Keratinocyte (primary cell): ENCODE measurements around the gene CCDC87. TPM values are rescaled to one million over a fixed set of nuclear protein-coding genes. Genes with fewer than 3 reads are reported as not detected.

Experiments
- DNase-seq: peaks from one replicate; pipeline ENCODE4 v3.0.0-alpha.2; 2011; ENCODE audit warnings: low read depth, missing footprints, low spot score
- FAIRE-seq: peaks from 2 replicates; lab custom pipeline; 2011; peaks lifted over from hg19 to GRCh38; lab: Jason Lieb, UNC
- H2AFZ ChIP-seq: 2 replicates; pipeline ENCODE4 v1.6.0; 2012; ENCODE audit warnings: low read length, control low read depth, inconsistent platforms; ENCODE audit not compliant: control insufficient read depth
- H3K27ac ChIP-seq: 2 replicates; pipeline ENCODE4 v1.5.1; 2011; ENCODE audit warnings: low read length; ENCODE audit not compliant: control insufficient read depth, insufficient read depth
- H3K27me3 ChIP-seq: 3 replicates; pipeline ENCODE4 v1.6.0; 2011; ENCODE audit warnings: low read length; ENCODE audit not compliant: control insufficient read depth, insufficient read depth; ENCODE audit errors: extremely low read depth
- H3K36me3 ChIP-seq, 2 experiments: 2 replicates in 1 of 2; 3 replicates in 1 of 2; pipeline ENCODE4 v1.5.1; 2011; ENCODE audit warnings: low read length in 2 of 2, mild to moderate bottlenecking in 1 of 2; ENCODE audit not compliant: control insufficient read depth in 2 of 2, insufficient read depth in 2 of 2; ENCODE audit errors: extremely low read depth in 1 of 2
- H3K4me1 ChIP-seq: 3 replicates; pipeline ENCODE4 v1.5.1; 2011; ENCODE audit warnings: low read length; ENCODE audit not compliant: control insufficient read depth, insufficient read depth; ENCODE audit errors: extremely low read depth
- H3K4me2 ChIP-seq: 3 replicates; pipeline ENCODE4 v1.6.0; 2011; ENCODE audit warnings: low read depth, low read length; ENCODE audit not compliant: control insufficient read depth, insufficient read depth; ENCODE audit errors: extremely low read depth
- H3K4me3 ChIP-seq, 3 experiments: fragments of 200-600 bp in 1 of 3; sonication (generic) in 1 of 3; 2 replicates in 2 of 3; 3 replicates in 1 of 3; pipeline ENCODE4 v1.5.1; 2011 to 2016; ENCODE audit warnings: low read length in 3 of 3, mild to moderate bottlenecking in 3 of 3, control low read depth in 2 of 3, inconsistent platforms in 1 of 3, low read depth in 1 of 3, mixed read lengths in 1 of 3, mixed run types in 1 of 3, moderate library complexity in 1 of 3; ENCODE audit not compliant: control insufficient read depth in 2 of 3, insufficient read depth in 2 of 3; ENCODE audit errors: extremely low read depth in 1 of 3
- H3K79me2 ChIP-seq: 2 replicates; pipeline ENCODE4 v1.6.0; 2012; ENCODE audit warnings: low read length; ENCODE audit not compliant: control insufficient read depth, insufficient read depth
- H3K9ac ChIP-seq: 3 replicates; pipeline ENCODE4 v1.6.0; 2011; ENCODE audit warnings: low read length; ENCODE audit not compliant: control insufficient read depth, insufficient read depth; ENCODE audit errors: extremely low read depth
- H3K9me1 ChIP-seq: 3 replicates; pipeline ENCODE4 v1.6.0; 2011; ENCODE audit warnings: low read length; ENCODE audit not compliant: control insufficient read depth, insufficient read depth; ENCODE audit errors: extremely low read depth
- H3K9me3 ChIP-seq: 2 replicates; pipeline ENCODE4 v1.5.1; 2012; ENCODE audit warnings: low read depth, low read length; ENCODE audit not compliant: control insufficient read depth
- H4K20me1 ChIP-seq: 3 replicates; pipeline ENCODE4 v1.6.0; 2011; ENCODE audit warnings: low read length; ENCODE audit not compliant: control insufficient read depth, insufficient read depth; ENCODE audit errors: extremely low read depth
- EZH2 ChIP-seq: IDR thresholded peaks from one replicate; pipeline ENCODE4 v1.6.1; 2012; ENCODE audit warnings: inconsistent platforms, mild to moderate bottlenecking, low read length, moderate library complexity
- dilution Hi-C: fragments of 300-500 bp; cut with MboI; formaldehyde crosslinking; loops from one replicate; pipeline ENCODE4 v1.7.0; 2020; ENCODE audit warnings: low sequenced_read_pairs; ENCODE audit not compliant: extremely low pct_ligation_motif_present
- polyA plus RNA-seq, 5 experiments: library from polyadenylated mRNA; depleted of rRNA in 3 of 5; stranded (reverse) in 3 of 5; stranded (forward) in 1 of 5; unstranded in 1 of 5; fragments of >200 nt; gene quantifications; 1 replicate in 1 of 5; 2 replicates in 3 of 5; 3 replicates in 1 of 5; pipeline versions ENCODE4 v1.2.1 to v1.2.3, GENCODE V29; 2011 to 2012; ENCODE audit warnings: missing spikeins in 2 of 5, low read depth in 1 of 5, low replicate concordance in 1 of 5
- TF ChIP-seq, protein P1 (sequence below), 3 experiments: IDR thresholded peaks in 1 of 3; conservative IDR thresholded peaks in 1 of 3; optimal IDR thresholded peaks in 1 of 3; 2 replicates in 2 of 3; 3 replicates in 1 of 3; pipeline versions ENCODE3 to v1.5.1; 2011; ENCODE audit warnings: low read length in 3 of 3, mild to moderate bottlenecking in 3 of 3, moderate library complexity in 2 of 3, control low read depth in 1 of 3, inconsistent platforms in 1 of 3; ENCODE audit not compliant: insufficient read depth in 2 of 3; ENCODE audit errors: extremely low read depth in 1 of 3

CCDC87 gene
- polyA plus RNA-seq, 1 donor (not counting 4 experiments of a cell fraction or from before 2014, with no cell fraction given): 0.07 TPM

DNA sequence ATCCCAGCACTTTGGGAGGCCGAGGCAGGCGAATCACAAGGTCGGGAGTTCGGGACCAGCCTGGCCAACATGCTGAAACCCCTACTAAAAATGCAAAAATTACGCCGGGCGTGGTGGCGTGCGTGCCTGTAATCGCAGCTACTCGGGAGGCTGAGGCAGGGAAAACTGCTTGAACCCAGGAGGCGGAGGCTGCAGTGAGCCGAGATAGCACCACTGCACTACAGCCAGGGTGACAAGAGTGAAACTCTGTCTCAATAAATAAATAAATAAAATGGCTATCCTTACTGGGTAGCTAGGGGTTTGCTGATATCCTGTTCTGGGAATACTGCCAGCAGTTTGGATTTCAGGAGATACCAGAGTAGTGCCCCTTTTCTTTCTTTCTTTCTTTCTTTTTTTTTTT lies 21.2 kb upstream of the CCDC87 start:
- no peak overlapping the region for H3K4me3 ChIP-seq
- no peak overlapping the region for H3K9ac ChIP-seq
- peaks cover 12% of the 10 kb centered on the region for H3K4me1 ChIP-seq
- peaks cover 27% of the 10 kb centered on the region for H3K79me2 ChIP-seq
- no peaks in the 10 kb centered on the region for H3K27me3 ChIP-seq
- no peak overlapping the region for H3K27ac ChIP-seq
- H3K36me3 ChIP-seq: peaks cover 0 to 13% of the 10 kb centered on the region in 2 experiments
- H4K20me1 ChIP-seq: peaks cover 21% of the 10 kb centered on the region
- H3K9me1 ChIP-seq: no peaks in the 10 kb centered on the region
- no peak overlapping the region for H3K4me2 ChIP-seq
- H2AFZ ChIP-seq: no peak overlapping the region
- no peaks in the 10 kb centered on the region for H3K9me3 ChIP-seq
- DNase-seq (no peak), FAIRE-seq (no peak)
- dilution Hi-C loops: no loop called here
- no peak for TF ChIP-seq EZH2
- TF ChIP-seq, protein P1, sequence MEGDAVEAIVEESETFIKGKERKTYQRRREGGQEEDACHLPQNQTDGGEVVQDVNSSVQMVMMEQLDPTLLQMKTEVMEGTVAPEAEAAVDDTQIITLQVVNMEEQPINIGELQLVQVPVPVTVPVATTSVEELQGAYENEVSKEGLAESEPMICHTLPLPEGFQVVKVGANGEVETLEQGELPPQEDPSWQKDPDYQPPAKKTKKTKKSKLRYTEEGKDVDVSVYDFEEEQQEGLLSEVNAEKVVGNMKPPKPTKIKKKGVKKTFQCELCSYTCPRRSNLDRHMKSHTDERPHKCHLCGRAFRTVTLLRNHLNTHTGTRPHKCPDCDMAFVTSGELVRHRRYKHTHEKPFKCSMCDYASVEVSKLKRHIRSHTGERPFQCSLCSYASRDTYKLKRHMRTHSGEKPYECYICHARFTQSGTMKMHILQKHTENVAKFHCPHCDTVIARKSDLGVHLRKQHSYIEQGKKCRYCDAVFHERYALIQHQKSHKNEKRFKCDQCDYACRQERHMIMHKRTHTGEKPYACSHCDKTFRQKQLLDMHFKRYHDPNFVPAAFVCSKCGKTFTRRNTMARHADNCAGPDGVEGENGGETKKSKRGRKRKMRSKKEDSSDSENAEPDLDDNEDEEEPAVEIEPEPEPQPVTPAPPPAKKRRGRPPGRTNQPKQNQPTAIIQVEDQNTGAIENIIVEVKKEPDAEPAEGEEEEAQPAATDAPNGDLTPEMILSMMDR (optimal IDR thresholded peaks at IDR 0.05 in 1 of 3, IDR thresholded peaks at IDR 0.05 in 1 of 3, conservative IDR thresholded peaks at IDR 0.05 in 1 of 3; ENCODE audit: extremely low read depth in 1 of 3, insufficient read depth in 2 of 3, low read length in 3 of 3): no peak

DNA sequence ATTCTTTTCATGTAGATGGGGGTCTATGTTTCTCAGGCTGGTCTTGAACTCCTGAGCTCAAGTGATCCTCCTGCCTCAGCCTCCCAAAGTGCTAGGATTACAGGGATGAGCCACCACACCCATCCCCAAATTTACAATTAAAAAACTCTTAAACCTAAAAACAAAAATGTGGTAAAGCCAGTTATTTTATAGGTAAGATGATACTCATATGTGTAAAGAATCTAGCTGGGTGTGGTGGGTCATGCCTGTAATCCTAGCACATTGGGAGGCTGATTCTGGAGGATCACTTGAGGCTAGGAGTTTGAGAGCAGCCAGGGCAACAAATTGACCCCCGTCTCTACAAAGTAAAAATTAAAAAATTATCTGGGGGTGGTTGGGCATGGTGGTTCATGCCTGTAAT lies 19.6 kb upstream of the CCDC87 start:
- dilution Hi-C loops: no loop called here
- Histone ChIP-seq H3K9ac (no peak overlapping the region), H3K4me3 (no peak overlapping the region), H3K4me1 (peaks cover 1% of the 10 kb centered on the region), H3K79me2 (peaks cover 10% of the 10 kb centered on the region), H4K20me1 (peaks cover 5% of the 10 kb centered on the region), H3K27me3 (no peaks in the 10 kb centered on the region), H3K9me1 (no peaks in the 10 kb centered on the region), H3K36me3 (no peaks in the 10 kb centered on the region), H3K4me2 (no peak overlapping the region), H3K9me3 (no peaks in the 10 kb centered on the region), H3K27ac (no peak overlapping the region), H2AFZ (no peak overlapping the region)
- FAIRE-seq: no peak
- no peak for DNase-seq
- TF ChIP-seq EZH2: no peak
- TF ChIP-seq, protein P1 (optimal IDR thresholded peaks at IDR 0.05 in 1 of 3, IDR thresholded peaks at IDR 0.05 in 1 of 3, conservative IDR thresholded peaks at IDR 0.05 in 1 of 3; ENCODE audit: extremely low read depth in 1 of 3, insufficient read depth in 2 of 3, low read length in 3 of 3): no peak
